CD4-positive, CD25-positive, alpha-beta regulatory T cell (primary cell): ENCODE data around the gene ENPP3. TPM values are rescaled to one million over a fixed set of nuclear protein-coding genes. Genes with fewer than 3 reads are reported as not detected.

Experiments
- polyA plus RNA-seq, 4 donors: library from polyadenylated mRNA; unstranded; fragments of 300-500 nt; fragmentation: Illumina TruSeq; gene quantifications; one replicate each; pipeline ENCODE4 v1.2.3, GENCODE V29; 2021
- total RNA-seq: library from RNA; stranded (reverse); gene quantifications from one replicate; pipeline ENCODE4 v1.2.3, GENCODE V29; 2022

ENPP3 gene
- total and polyA plus RNA-seq, 5 donors from 2014 or later = 0.09 to 0.60 (median 0.32) TPM; not detected in 2

Other genes starting within 250 kb of the ENPP3 start
- 5.3 TPM for gene ARG1, start 64.1 kb upstream of the ENPP3 start, total RNA-seq
- 10 to 100 TPM in 2 of 4 donors, 1 to 10 TPM in 2; 3.6 to 19.1 (median 12.4) TPM for gene ARG1, start 64.1 kb upstream of the ENPP3 start, polyA plus RNA-seq
- 60.6 TPM for gene MED23, start 9.1 kb upstream of the ENPP3 start, total RNA-seq
- 10 to 100 TPM in 3 of 4 donors, 1 to 10 TPM in 1; 9.9 to 18.3 (median 13.4) TPM for gene MED23, start 9.1 kb upstream of the ENPP3 start, polyA plus RNA-seq
- not detected for gene OR2A4, start 64.1 kb downstream of the ENPP3 start, total RNA-seq
- not detected for gene OR2A4, start 64.1 kb downstream of the ENPP3 start, polyA plus RNA-seq
- not detected for gene CTAGE9, start 73.7 kb downstream of the ENPP3 start, total RNA-seq
- not detected for gene CTAGE9, start 73.7 kb downstream of the ENPP3 start, polyA plus RNA-seq
- not detected for gene ENPP1, start 170.7 kb downstream of the ENPP3 start, total RNA-seq
- gene ENPP1, start 170.7 kb downstream of the ENPP3 start, polyA plus RNA-seq = under 1 TPM in 1 of 4 donors, not detected in 3; 0.13 TPM